ENCODE data around the gene CD74. TPM values are rescaled to one million over a fixed set of nuclear protein-coding genes. Genes with fewer than 3 reads are reported as not detected.

Gene CD74
- total RNA-seq, 4 donors from 2014 or later: 91.0 to 1,037 (median 261) TPM

GRCh38 chr5:150391986-150392385 lies 20.7 kb downstream of the CD74 start:
- peaks cover 31 to 100% (median 48%) of the 10 kb centered on the region in 3 donors for H3K36me3 ChIP-seq
- intact Hi-C loops (cut with DNase I): no loop called here
- 100% methylated on average over 1 of the region's 3 CpGs; no CpG with 5 or more reads in 1 of the 2 donors for WGBS, 2 donors

GRCh38 chr5:150391064-150391834 lies 21.5 kb downstream of the CD74 start:
- DNase-seq: no peak
- no peaks in the 10 kb centered on the region for H3K27me3 ChIP-seq
- TF ChIP-seq CTCF (IDR thresholded peaks at IDR 0.05) (no peak), POLR2A (IDR thresholded peaks at IDR 0.05) (no peak)
- H3K4me3 ChIP-seq: no peak overlapping the region
- H3K4me1 ChIP-seq: no peaks in the 10 kb centered on the region
- peaks cover 27 to 100% (median 48%) of the 10 kb centered on the region in 3 donors for H3K36me3 ChIP-seq
- H3K27ac ChIP-seq: no peak overlapping the region
- intact Hi-C loops (cut with DNase I): no loop called here
- WGBS, 2 donors: 92 to 98% methylated on average over 7 to 10 of the region's 13 CpGs
- H3K9me3 ChIP-seq: no peaks in the 10 kb centered on the region

More at GRCh38 chr5:150391986-150392385, 20.7 kb downstream of the CD74 start:
- Histone ChIP-seq H3K4me1 (no peaks in the 10 kb centered on the region), H3K27ac (no peak overlapping the region), H3K9me3 (no peaks in the 10 kb centered on the region), H3K4me3 (no peak overlapping the region), H3K27me3 (no peaks in the 10 kb centered on the region)
- TF ChIP-seq POLR2A (IDR thresholded peaks at IDR 0.05) (no peak), CTCF (IDR thresholded peaks at IDR 0.05) (no peak)
- no peak for DNase-seq

- H3K27ac ChIP-seq: no peak overlapping the region
- no peak for TF ChIP-seq CTCF (IDR thresholded peaks at IDR 0.05)
- TF ChIP-seq POLR2A (IDR thresholded peaks at IDR 0.05): no peak
- H3K27me3 ChIP-seq: no peaks in the 10 kb centered on the region
- no peaks in the 10 kb centered on the region for H3K4me1 ChIP-seq
- DNase-seq: no peak
- no peaks in the 10 kb centered on the region for H3K9me3 ChIP-seq
- peaks cover 18 to 100% (median 42%) of the 10 kb centered on the region in 3 donors for H3K36me3 ChIP-seq
- intact Hi-C loops (cut with DNase I): no loop called here
- H3K4me3 ChIP-seq: no peak overlapping the region
- 88 to 89% methylated on average over 9 to 11 of the region's 13 CpGs for WGBS, 2 donors
Observed at GRCh38 chr5:150389531-150390266, 23.0 kb downstream of the CD74 start.

GRCh38 chr5:150386024-150386855 lies 26.5 kb downstream of the CD74 start:
- Histone ChIP-seq H3K27ac (no peak overlapping the region), H3K36me3 (peaks cover 18 to 100% (median 37%) of the 10 kb centered on the region in 3 donors), H3K9me3 (no peaks in the 10 kb centered on the region), H3K4me3 (no peak overlapping the region), H3K27me3 (no peaks in the 10 kb centered on the region), H3K4me1 (no peaks in the 10 kb centered on the region)
- DNase-seq: no peak
- intact Hi-C loops (cut with DNase I): no loop called here
- TF ChIP-seq CTCF (IDR thresholded peaks at IDR 0.05): no peak
- TF ChIP-seq POLR2A (IDR thresholded peaks at IDR 0.05): no peak
- 62% methylated on average over 12 to 14 of the region's 15 CpGs for WGBS, 2 donors

All from esophagus squamous epithelium (tissue), 5 donors.